SKM-1 (cell line): ENCODE data around the gene MAP3K4.

Experiments used
- DNase-seq: peaks from one replicate; lab custom pipeline; 2025; ENCODE audit not compliant: unreplicated experiment; lab: John Stamatoyannopoulos, UW

The MAP3K4 gene

GRCh38 chr6:160998766-160999165 is 7.2 kb downstream of the MAP3K4 start:
- no peak for DNase-seq

GRCh38 chr6:160999516-160999915 is 7.9 kb downstream of the MAP3K4 start:
- DNase-seq, result no peak

- DNase-seq, result no peak
These were observed 9.1 kb downstream of the MAP3K4 start for GRCh38 chr6:161000632-161001031.

GRCh38 chr6:161001421-161001820 is 9.9 kb downstream of the MAP3K4 start:
- no peak for DNase-seq

GRCh38 chr6:161003336-161003735 is 11.8 kb downstream of the MAP3K4 start:
- DNase-seq, result no peak

GRCh38 chr6:161008245-161008644 is 16.7 kb downstream of the MAP3K4 start:
- DNase-seq, result no peak

GRCh38 chr6:161009991-161010390 is 18.4 kb downstream of the MAP3K4 start:
- no peak for DNase-seq

GRCh38 chr6:161010418-161010817 is 18.8 kb downstream of the MAP3K4 start:
- no peak for DNase-seq

GRCh38 chr6:161011492-161012480 is 20.2 kb downstream of the MAP3K4 start:
- DNase-seq, result no peak

- no peak for DNase-seq
These were observed 22.1 kb downstream of the MAP3K4 start for GRCh38 chr6:161013695-161014094.

GRCh38 chr6:161017766-161018564 is 26.4 kb downstream of the MAP3K4 start:
- no peak for DNase-seq

GRCh38 chr6:161019324-161019839 is 27.8 kb downstream of the MAP3K4 start:
- DNase-seq, result no peak

GRCh38 chr6:161021543-161021942 is 30.0 kb downstream of the MAP3K4 start:
- DNase-seq, result no peak

- DNase-seq, result no peak
These were observed 30.6 kb downstream of the MAP3K4 start for GRCh38 chr6:161021998-161022743.

- DNase-seq, result no peak
These were observed 31.7 kb downstream of the MAP3K4 start for GRCh38 chr6:161023316-161023715.

- DNase-seq, result no peak
These were observed 32.9 kb downstream of the MAP3K4 start for GRCh38 chr6:161024364-161024920.

GRCh38 chr6:161027385-161027784 is 35.8 kb downstream of the MAP3K4 start:
- DNase-seq, result no peak

GRCh38 chr6:161029195-161029809 is 37.7 kb downstream of the MAP3K4 start:
- DNase-seq, result no peak

- no peak for DNase-seq
These were observed 40.3 kb downstream of the MAP3K4 start for GRCh38 chr6:161031721-161032495.
